22Rv1 (cell line): ENCODE measurements around the gene PDIA5.

Experiments
- H3K27ac ChIP-seq: fragments of 450-650 bp; 2 replicates; pipeline ENCODE4 v1.5.1; 2017
- ZFX ChIP-seq: fragments of 450-650 bp; IDR thresholded peaks from 2 replicates; pipeline ENCODE4 v1.6.1; 2017; ENCODE audit warnings: antibody characterized with exemption, borderline replicate concordance
- TF ChIP-seq, protein P1 (sequence below): fragments of 450-650 bp; IDR thresholded peaks from 2 replicates; pipeline ENCODE4 v1.5.1; 2017; ENCODE audit warnings: mild to moderate bottlenecking

Gene PDIA5

DNA sequence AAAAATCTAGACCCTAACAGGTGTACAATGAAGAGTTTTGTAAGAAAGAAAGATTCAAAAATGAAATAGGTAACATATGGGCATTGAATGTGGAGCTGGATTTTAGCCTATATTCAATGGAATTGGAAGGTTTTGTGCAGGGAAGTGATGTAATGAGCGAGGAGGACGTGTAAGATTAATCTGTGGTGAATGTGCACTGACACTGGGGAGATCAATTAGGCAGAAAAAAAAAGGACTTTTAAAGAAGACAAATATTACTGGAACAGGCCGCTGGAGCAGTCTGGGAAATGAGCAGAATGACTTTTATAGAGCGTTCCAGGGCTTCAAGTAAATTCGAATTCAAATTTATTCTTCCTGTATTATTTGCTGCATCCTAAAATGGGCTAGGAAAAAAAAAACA lies 55.2 kb downstream of the PDIA5 start:
- no peak for TF ChIP-seq ZFX
- TF ChIP-seq, protein P1, sequence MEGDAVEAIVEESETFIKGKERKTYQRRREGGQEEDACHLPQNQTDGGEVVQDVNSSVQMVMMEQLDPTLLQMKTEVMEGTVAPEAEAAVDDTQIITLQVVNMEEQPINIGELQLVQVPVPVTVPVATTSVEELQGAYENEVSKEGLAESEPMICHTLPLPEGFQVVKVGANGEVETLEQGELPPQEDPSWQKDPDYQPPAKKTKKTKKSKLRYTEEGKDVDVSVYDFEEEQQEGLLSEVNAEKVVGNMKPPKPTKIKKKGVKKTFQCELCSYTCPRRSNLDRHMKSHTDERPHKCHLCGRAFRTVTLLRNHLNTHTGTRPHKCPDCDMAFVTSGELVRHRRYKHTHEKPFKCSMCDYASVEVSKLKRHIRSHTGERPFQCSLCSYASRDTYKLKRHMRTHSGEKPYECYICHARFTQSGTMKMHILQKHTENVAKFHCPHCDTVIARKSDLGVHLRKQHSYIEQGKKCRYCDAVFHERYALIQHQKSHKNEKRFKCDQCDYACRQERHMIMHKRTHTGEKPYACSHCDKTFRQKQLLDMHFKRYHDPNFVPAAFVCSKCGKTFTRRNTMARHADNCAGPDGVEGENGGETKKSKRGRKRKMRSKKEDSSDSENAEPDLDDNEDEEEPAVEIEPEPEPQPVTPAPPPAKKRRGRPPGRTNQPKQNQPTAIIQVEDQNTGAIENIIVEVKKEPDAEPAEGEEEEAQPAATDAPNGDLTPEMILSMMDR: no peak
- H3K27ac ChIP-seq: no peak overlapping the region

DNA sequence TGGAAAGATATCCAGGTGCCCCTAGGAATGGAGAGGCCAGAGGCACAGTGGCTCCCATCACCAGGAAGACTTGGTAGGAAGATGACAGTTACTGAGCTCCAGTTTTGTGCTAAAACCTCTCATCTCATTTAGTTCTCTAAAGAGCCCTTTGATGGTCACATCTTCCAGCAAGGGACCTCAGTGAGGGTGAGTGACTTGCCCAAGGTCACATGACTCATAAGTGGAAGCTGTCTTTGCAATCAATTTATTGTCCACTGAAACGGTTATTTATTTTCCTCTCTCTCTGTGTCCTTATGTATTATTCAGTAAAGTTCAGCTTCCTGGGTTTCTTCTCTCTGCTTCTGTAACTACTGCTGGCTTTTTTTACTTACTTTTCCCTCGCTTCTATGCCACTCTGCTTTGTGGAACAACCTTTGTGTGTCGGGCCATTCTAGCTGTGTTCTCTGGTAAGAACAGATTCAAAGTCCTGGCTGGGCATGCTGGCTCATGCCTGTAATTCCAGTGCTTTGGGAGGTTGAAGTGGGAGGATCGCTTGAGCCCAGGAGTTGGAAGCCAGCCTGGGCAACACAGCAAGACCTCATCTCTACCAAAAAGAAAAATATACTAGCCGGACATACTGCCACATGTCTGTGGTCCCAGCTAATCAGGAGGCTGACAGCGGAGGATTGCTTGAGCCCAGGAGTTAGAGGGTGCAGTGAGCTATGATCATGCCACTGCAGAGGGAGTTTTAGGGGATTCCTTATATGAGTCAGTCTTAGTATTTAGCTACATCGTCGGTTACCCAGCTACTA lies 55.9 kb downstream of the PDIA5 start:
- H3K27ac ChIP-seq: no peak overlapping the region
- TF ChIP-seq, protein P1: no peak
- no peak for TF ChIP-seq ZFX

DNA sequence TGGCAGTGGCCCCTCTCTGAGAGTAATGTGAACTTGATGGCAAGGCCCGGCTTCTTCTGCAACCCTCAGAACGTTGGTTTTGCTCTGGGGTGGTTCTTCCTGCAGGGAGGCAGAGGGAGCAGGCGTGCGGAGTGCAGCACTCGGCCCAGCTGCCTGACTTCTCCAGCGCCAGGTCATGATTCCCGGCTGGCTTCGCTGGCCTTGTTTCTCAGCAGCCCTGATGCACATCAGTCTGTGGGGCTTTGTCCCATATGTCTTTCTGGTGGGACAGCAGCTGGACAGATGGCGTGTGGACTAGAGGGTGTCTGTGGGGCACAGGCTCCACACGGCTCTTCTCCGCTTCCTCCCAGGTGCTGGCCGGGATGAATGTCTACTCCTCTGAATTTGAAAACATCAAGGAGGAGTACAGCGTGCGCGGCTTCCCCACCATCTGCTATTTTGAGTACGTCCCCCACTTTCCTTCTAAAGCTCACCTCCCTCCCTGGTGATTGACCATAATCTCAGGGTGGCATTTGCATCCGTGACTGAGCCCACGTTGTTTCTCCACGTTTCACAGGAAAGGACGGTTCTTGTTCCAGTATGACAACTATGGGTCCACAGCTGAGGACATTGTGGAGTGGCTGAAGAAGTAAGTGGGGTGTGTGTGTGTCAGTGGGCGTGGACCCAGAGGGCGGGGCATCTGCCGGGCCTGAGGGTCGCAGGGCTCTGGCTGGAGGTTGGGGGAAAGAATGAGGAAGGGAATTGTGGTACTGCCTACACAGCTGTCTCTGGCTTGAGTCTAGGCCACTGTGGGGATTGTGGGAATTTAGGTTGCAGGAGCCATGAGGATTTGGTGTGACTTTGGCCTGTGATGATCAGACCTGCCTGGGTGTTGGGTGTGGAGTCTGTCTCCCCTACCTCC lies 57.1 kb downstream of the PDIA5 start:
- H3K27ac ChIP-seq: no peak overlapping the region
- no peak for TF ChIP-seq ZFX
- TF ChIP-seq, protein P1: no peak

DNA sequence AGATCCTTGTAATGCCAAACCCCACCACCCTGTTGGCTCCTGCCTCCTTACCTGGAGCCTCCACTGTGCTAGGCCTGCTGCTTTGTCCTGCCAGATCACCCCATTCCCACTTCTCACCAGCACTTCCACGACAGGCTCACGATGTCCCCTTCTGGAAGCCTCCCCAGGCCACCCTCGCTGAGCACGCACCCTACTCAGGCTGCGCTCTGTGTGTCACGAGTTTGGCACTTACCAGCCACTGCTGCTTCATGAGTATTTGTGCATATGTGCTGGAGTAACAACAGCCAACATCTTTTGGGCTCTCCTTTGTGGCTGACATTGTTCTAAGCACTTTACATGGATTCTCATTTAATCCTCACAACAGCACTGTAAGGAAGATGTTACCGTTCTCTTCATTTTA lies 58.1 kb downstream of the PDIA5 start:
- H3K27ac ChIP-seq: no peak overlapping the region
- no peak for TF ChIP-seq ZFX
- TF ChIP-seq, protein P1: no peak

GRCh38 chr3:123126031-123126430 lies 59.2 kb downstream of the PDIA5 start:
- no peak overlapping the region for H3K27ac ChIP-seq

GRCh38 chr3:123126653-123127052 lies 59.8 kb downstream of the PDIA5 start:
- H3K27ac ChIP-seq: no peak overlapping the region
- TF ChIP-seq, protein P1: no peak
- no peak for TF ChIP-seq ZFX

More at GRCh38 chr3:123126031-123126430, 59.2 kb downstream of the PDIA5 start:
- TF ChIP-seq, protein P1: no peak
- TF ChIP-seq ZFX: no peak

- TF ChIP-seq ZFX: no peak
- TF ChIP-seq, protein P1: no peak
- no peak overlapping the region for H3K27ac ChIP-seq
Observed at GRCh38 chr3:123129092-123129491, 62.3 kb downstream of the PDIA5 start.
